ENCODE results near the gene VAT1L.

The VAT1L gene

DNA sequence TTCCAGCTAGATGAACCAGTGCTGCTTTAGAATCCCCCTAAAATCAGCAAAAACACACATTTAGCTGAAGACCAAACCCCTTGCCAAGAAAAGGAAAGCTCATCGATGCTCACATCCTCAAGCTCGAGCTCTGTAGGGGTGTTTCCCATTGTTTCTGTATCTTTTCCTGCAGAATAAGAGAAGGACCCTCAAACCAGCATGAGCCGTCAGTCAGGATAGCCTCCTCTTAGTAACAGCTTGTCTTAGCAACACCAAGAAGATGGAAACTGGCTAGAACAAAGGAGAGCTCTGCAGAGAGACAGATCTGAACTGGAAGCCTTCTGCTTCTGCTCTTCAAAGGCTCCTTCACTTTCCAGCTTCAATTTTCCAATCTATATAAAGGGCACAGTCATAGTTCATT is 32.0 kb downstream of the VAT1L start:
- Histone ChIP-seq H3K4me1 (ENCODE audit: control insufficient read depth, insufficient read depth, low read depth, low read length) (no peaks in the 10 kb centered on the region), H2BK15ac (ENCODE audit: low read depth, poor library complexity, severe bottlenecking) (no peak overlapping the region), H2AFZ (ENCODE audit: low read depth, low read length) (no peak overlapping the region), H2BK120ac (ENCODE audit: low read depth, low read length) (no peak overlapping the region), H3K4ac (ENCODE audit: low read depth in 1 of 2, low read length in 2 of 2) (no peak overlapping the region), H3K4me2 (ENCODE audit: low read length, poor library complexity, severe bottlenecking) (no peak overlapping the region), H3K79me1 (replicated peaks; ENCODE audit: low read length, poor library complexity, severe bottlenecking) (no peaks in the 10 kb centered on the region), H4K91ac (ENCODE audit: low read length) (no peak overlapping the region), H3K4me3 (ENCODE audit: insufficient read depth in 1 of 2, low read depth in 1 of 2, low read length in 2 of 2) (no peak overlapping the region), H3K27ac (ENCODE audit: low read length, poor library complexity, severe bottlenecking) (no peak overlapping the region), H3K9me3 (ENCODE audit: control insufficient read depth, low read length) (no peaks in the 10 kb centered on the region), H4K8ac (ENCODE audit: low read length) (no peak overlapping the region), H3K18ac (ENCODE audit: low read depth in 1 of 2, low read length in 2 of 2) (no peak overlapping the region), H2BK5ac (ENCODE audit: low read depth, low read length, poor library complexity, severe bottlenecking) (no peak overlapping the region), H3K14ac (ENCODE audit: low read length in 2 of 2) (no peak overlapping the region), H2BK12ac (ENCODE audit: low read length in 2 of 2) (no peak overlapping the region), H2AK5ac (ENCODE audit: low read length, severe bottlenecking) (no peak overlapping the region), H3K9ac (ENCODE audit: low read length) (no peak overlapping the region), H3K23ac (ENCODE audit: low read length in 2 of 2) (no peak overlapping the region), H3K36me3 (ENCODE audit: control insufficient read depth in 1 of 2, insufficient read depth in 2 of 2, low read depth in 1 of 2, low read length in 2 of 2) (no peaks in the 10 kb centered on the region), H3K27me3 (ENCODE audit: control insufficient read depth in 1 of 2, insufficient read depth in 1 of 2, low read length in 2 of 2) (peaks cover 3 to 7% of the 10 kb centered on the region in 2 experiments)
- WGBS, result 89% methylated on average over 3 of the region's 3 CpGs
- no peak for DNase-seq

DNA sequence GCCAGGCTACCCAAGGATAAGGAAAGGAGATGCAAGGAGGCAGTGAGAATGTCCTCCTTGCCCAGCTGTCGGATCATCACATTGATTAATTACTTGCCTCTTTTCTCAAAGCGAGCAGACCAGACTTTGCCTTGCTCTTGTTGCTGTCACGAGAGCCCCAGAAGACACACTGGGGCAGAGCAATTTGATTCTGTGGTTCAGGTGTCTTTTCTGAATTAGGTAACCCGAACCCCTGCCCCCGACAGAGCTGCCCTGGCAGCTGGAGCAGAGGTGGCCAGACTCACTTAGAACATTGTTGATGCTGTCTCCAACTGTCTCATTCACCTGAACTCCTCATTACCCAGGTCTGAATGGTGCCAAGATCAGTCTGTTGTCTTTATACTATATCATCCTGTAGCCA is 34.3 kb downstream of the VAT1L start:
- no peak for DNase-seq
- no peak overlapping the region for H3K9ac ChIP-seq (ENCODE audit: low read length)
- no peak overlapping the region for H4K91ac ChIP-seq (ENCODE audit: low read length)
- H2BK12ac ChIP-seq (ENCODE audit: low read length in 2 of 2), result no peak overlapping the region
- no peaks in the 10 kb centered on the region for H3K4me1 ChIP-seq (ENCODE audit: control insufficient read depth, insufficient read depth, low read depth, low read length)
- H3K27ac ChIP-seq (ENCODE audit: low read length, poor library complexity, severe bottlenecking), result no peak overlapping the region
- peaks cover 3 to 13% of the 10 kb centered on the region in 2 experiments for H3K27me3 ChIP-seq (ENCODE audit: control insufficient read depth in 1 of 2, insufficient read depth in 1 of 2, low read length in 2 of 2)
- no peaks in the 10 kb centered on the region for H3K79me1 ChIP-seq (replicated peaks; ENCODE audit: low read length, poor library complexity, severe bottlenecking)
- no peak overlapping the region for H3K18ac ChIP-seq (ENCODE audit: low read depth in 1 of 2, low read length in 2 of 2)
- no peak overlapping the region for H3K4ac ChIP-seq (ENCODE audit: low read depth in 1 of 2, low read length in 2 of 2)
- no peak overlapping the region for H2BK120ac ChIP-seq (ENCODE audit: low read depth, low read length)
- H2BK5ac ChIP-seq (ENCODE audit: low read depth, low read length, poor library complexity, severe bottlenecking), result no peak overlapping the region
- H3K4me3 ChIP-seq (ENCODE audit: insufficient read depth in 1 of 2, low read depth in 1 of 2, low read length in 2 of 2), result no peak overlapping the region
- no peak overlapping the region for H2AK5ac ChIP-seq (ENCODE audit: low read length, severe bottlenecking)
- no peak overlapping the region for H4K8ac ChIP-seq (ENCODE audit: low read length)
- H3K36me3 ChIP-seq (ENCODE audit: control insufficient read depth in 1 of 2, insufficient read depth in 2 of 2, low read depth in 1 of 2, low read length in 2 of 2), result no peaks in the 10 kb centered on the region
- H3K23ac ChIP-seq (ENCODE audit: low read length in 2 of 2), result no peak overlapping the region
- H2BK15ac ChIP-seq (ENCODE audit: low read depth, poor library complexity, severe bottlenecking), result no peak overlapping the region
- H3K9me3 ChIP-seq (ENCODE audit: control insufficient read depth, low read length), result no peaks in the 10 kb centered on the region
- H2AFZ ChIP-seq (ENCODE audit: low read depth, low read length), result no peak overlapping the region
- 90% methylated on average over 5 of the region's 5 CpGs for WGBS
- no peak overlapping the region for H3K4me2 ChIP-seq (ENCODE audit: low read length, poor library complexity, severe bottlenecking)
- no peak overlapping the region for H3K14ac ChIP-seq (ENCODE audit: low read length in 2 of 2)

DNA sequence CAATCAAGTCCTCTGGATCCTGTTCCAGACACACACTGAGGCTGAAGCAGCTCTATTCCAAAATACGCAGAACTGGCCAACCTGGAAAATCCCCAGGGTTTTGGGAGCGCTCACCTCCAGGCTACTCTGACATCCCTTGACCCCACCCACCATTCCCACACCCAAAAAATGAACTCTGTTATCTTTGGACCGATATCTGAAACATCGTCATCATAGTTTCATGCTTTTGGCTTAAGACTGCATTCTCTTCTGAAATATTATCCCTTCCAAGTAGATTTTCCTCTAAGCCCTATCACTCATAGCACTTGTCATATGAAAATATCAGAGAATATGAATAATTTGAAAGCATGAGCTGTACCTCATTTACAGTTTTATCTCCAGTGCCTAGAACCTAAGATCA is 34.7 kb downstream of the VAT1L start:
- no peak overlapping the region for H3K14ac ChIP-seq (ENCODE audit: low read length in 2 of 2)
- no peaks in the 10 kb centered on the region for H3K79me1 ChIP-seq (replicated peaks; ENCODE audit: low read length, poor library complexity, severe bottlenecking)
- no peak overlapping the region for H2BK15ac ChIP-seq (ENCODE audit: low read depth, poor library complexity, severe bottlenecking)
- no peaks in the 10 kb centered on the region for H3K36me3 ChIP-seq (ENCODE audit: control insufficient read depth in 1 of 2, insufficient read depth in 2 of 2, low read depth in 1 of 2, low read length in 2 of 2)
- H3K27ac ChIP-seq (ENCODE audit: low read length, poor library complexity, severe bottlenecking), result no peak overlapping the region
- no peak for DNase-seq
- no peak overlapping the region for H3K4ac ChIP-seq (ENCODE audit: low read depth in 1 of 2, low read length in 2 of 2)
- no peak overlapping the region for H4K91ac ChIP-seq (ENCODE audit: low read length)
- H3K4me1 ChIP-seq (ENCODE audit: control insufficient read depth, insufficient read depth, low read depth, low read length), result no peaks in the 10 kb centered on the region
- peaks cover 0 to 13% of the 10 kb centered on the region in 2 experiments for H3K27me3 ChIP-seq (ENCODE audit: control insufficient read depth in 1 of 2, insufficient read depth in 1 of 2, low read length in 2 of 2)
- no peak overlapping the region for H3K23ac ChIP-seq (ENCODE audit: low read length in 2 of 2)
- no peak overlapping the region for H2AFZ ChIP-seq (ENCODE audit: low read depth, low read length)
- H3K9ac ChIP-seq (ENCODE audit: low read length), result no peak overlapping the region
- no peak overlapping the region for H2BK12ac ChIP-seq (ENCODE audit: low read length in 2 of 2)
- no peak overlapping the region for H3K4me3 ChIP-seq (ENCODE audit: insufficient read depth in 1 of 2, low read depth in 1 of 2, low read length in 2 of 2)
- H3K18ac ChIP-seq (ENCODE audit: low read depth in 1 of 2, low read length in 2 of 2), result no peak overlapping the region
- H2AK5ac ChIP-seq (ENCODE audit: low read length, severe bottlenecking), result no peak overlapping the region
- H2BK120ac ChIP-seq (ENCODE audit: low read depth, low read length), result no peak overlapping the region
- 97% methylated on average over 4 of the region's 4 CpGs for WGBS
- H2BK5ac ChIP-seq (ENCODE audit: low read depth, low read length, poor library complexity, severe bottlenecking), result no peak overlapping the region
- H3K4me2 ChIP-seq (ENCODE audit: low read length, poor library complexity, severe bottlenecking), result no peak overlapping the region
- H3K9me3 ChIP-seq (ENCODE audit: control insufficient read depth, low read length), result no peaks in the 10 kb centered on the region
- no peak overlapping the region for H4K8ac ChIP-seq (ENCODE audit: low read length)

DNA sequence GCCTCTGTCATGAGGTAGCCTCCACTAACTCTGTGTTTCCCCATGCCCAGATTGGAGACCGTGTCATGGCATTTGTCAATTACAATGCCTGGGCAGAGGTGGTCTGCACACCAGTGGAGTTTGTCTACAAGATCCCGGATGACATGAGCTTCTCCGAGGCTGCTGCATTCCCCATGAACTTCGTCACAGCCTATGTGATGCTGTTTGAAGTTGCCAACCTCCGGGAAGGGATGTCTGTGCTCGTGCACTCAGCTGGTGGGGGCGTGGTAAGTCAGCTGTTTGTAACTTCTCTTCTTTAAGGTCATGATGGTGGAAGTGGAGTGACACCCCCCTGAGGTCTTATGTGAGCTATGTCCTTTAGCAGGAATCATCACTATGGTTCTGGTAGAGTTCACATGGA is 36.8 kb downstream of the VAT1L start:
- H2AFZ ChIP-seq (ENCODE audit: low read depth, low read length), result no peak overlapping the region
- no peak overlapping the region for H3K9ac ChIP-seq (ENCODE audit: low read length)
- WGBS, result 94% methylated on average over 7 of the region's 7 CpGs
- H3K14ac ChIP-seq (ENCODE audit: low read length in 2 of 2), result no peak overlapping the region
- no peaks in the 10 kb centered on the region for H3K36me3 ChIP-seq (ENCODE audit: control insufficient read depth in 1 of 2, insufficient read depth in 2 of 2, low read depth in 1 of 2, low read length in 2 of 2)
- DNase-seq, result no peak
- no peaks in the 10 kb centered on the region for H3K9me3 ChIP-seq (ENCODE audit: control insufficient read depth, low read length)
- no peaks in the 10 kb centered on the region for H3K79me1 ChIP-seq (replicated peaks; ENCODE audit: low read length, poor library complexity, severe bottlenecking)
- H2BK5ac ChIP-seq (ENCODE audit: low read depth, low read length, poor library complexity, severe bottlenecking), result no peak overlapping the region
- H3K4ac ChIP-seq (ENCODE audit: low read depth in 1 of 2, low read length in 2 of 2), result no peak overlapping the region
- no peak overlapping the region for H3K4me3 ChIP-seq (ENCODE audit: insufficient read depth in 1 of 2, low read depth in 1 of 2, low read length in 2 of 2)
- no peak overlapping the region for H2BK15ac ChIP-seq (ENCODE audit: low read depth, poor library complexity, severe bottlenecking)
- H2AK5ac ChIP-seq (ENCODE audit: low read length, severe bottlenecking), result no peak overlapping the region
- peaks cover 0 to 12% of the 10 kb centered on the region in 2 experiments for H3K27me3 ChIP-seq (ENCODE audit: control insufficient read depth in 1 of 2, insufficient read depth in 1 of 2, low read length in 2 of 2)
- no peak overlapping the region for H4K8ac ChIP-seq (ENCODE audit: low read length)
- no peak overlapping the region for H3K27ac ChIP-seq (ENCODE audit: low read length, poor library complexity, severe bottlenecking)
- no peaks in the 10 kb centered on the region for H3K4me1 ChIP-seq (ENCODE audit: control insufficient read depth, insufficient read depth, low read depth, low read length)
- no peak overlapping the region for H4K91ac ChIP-seq (ENCODE audit: low read length)
- H3K4me2 ChIP-seq (ENCODE audit: low read length, poor library complexity, severe bottlenecking), result no peak overlapping the region
- H3K23ac ChIP-seq (ENCODE audit: low read length in 2 of 2), result no peak overlapping the region
- no peak overlapping the region for H3K18ac ChIP-seq (ENCODE audit: low read depth in 1 of 2, low read length in 2 of 2)
- H2BK120ac ChIP-seq (ENCODE audit: low read depth, low read length), result no peak overlapping the region
- no peak overlapping the region for H2BK12ac ChIP-seq (ENCODE audit: low read length in 2 of 2)

Data from mesenchymal stem cell (in vitro differentiated cells and primary cell).